H1 (cell line): ENCODE data around the gene RAB8B. TPM values are rescaled to one million over a fixed set of nuclear protein-coding genes. Genes with fewer than 3 reads are reported as not detected.

ENCODE experiments used
- CTBP2 ChIP-seq: IDR thresholded peaks from 2 replicates; pipeline ENCODE4 v1.7.0; 2011; ENCODE audit warnings: borderline replicate concordance, mild to moderate bottlenecking, moderate library complexity, mixed read lengths, low read length; ENCODE audit not compliant: insufficient read depth, insufficient read length
- RAD21 ChIP-seq, 2 experiments: IDR thresholded peaks in 1 of 2; conservative IDR thresholded peaks in 1 of 2; 2 replicates each; pipeline ENCODE4 v1.6.1; 2011; ENCODE audit warnings: low read depth in 2 of 2, low read length in 2 of 2, improper control_type of control experiment in 1 of 2, inconsistent platforms in 1 of 2, mild to moderate bottlenecking in 1 of 2, moderate library complexity in 1 of 2
- SP2 ChIP-seq: IDR thresholded peaks from 2 replicates; pipeline ENCODE4 v1.6.1; 2012; ENCODE audit warnings: mild to moderate bottlenecking, low read length, inconsistent platforms
- polyA plus RNA-seq, 7 experiments: library from polyadenylated mRNA; depleted of rRNA in 3 of 7; stranded (reverse) in 5 of 7; unstranded in 2 of 7; fragments of >200 nt in 5 of 7; fragments of 200-250 nt in 2 of 7; gene quantifications; 1 replicate in 5 of 7; 2 replicates in 1 of 7; 4 replicates in 1 of 7; pipeline versions ENCODE4 v1.2.1 to v1.2.3, GENCODE V29; 2011 to 2013; ENCODE audit warnings: missing spikeins in 2 of 7, mixed read lengths in 2 of 7
- total RNA-seq: library from RNA; stranded (reverse); fragmentation: NEBNext Ultra II Directional; extraction: Animal tissue kit (Norgen Biotek cat#: 25700); gene quantifications from 2 replicates; pipeline ENCODE4 v1.2.1, GENCODE V29; 2021

The RAB8B gene
- total and polyA plus RNA-seq, 2 of the 8 experiments (the other 6 are each of a cell fraction or from before 2014, with no cell fraction given) = 9.5 to 47.8 TPM

GRCh38 chr15:63255489-63255990 lies 66.1 kb downstream of the RAB8B start (continued):
- TF ChIP-seq RAD21 (IDR thresholded peaks at IDR 0.05 in 1 of 2, conservative IDR thresholded peaks at IDR 0.05 in 1 of 2; ENCODE audit: low read depth in 2 of 2, low read length in 2 of 2) (no peak), SP2 (no peak), CTBP2 (no peak)
